K562 (cell line): ENCODE results near the gene TIGD4. TPM values are rescaled to one million over a fixed set of nuclear protein-coding genes. Genes with fewer than 3 reads are reported as not detected.

Experiments used
- BHLHE40 ChIP-seq: IDR thresholded peaks from 2 replicates; pipeline ENCODE4 v1.6.1; 2011; ENCODE audit warnings: low read length, improper control_type of control experiment
- CEBPB ChIP-seq: fragments of 450-650 bp; IDR thresholded peaks from 2 replicates; pipeline ENCODE4 v1.6.1; 2016; ENCODE audit warnings: missing genetic modification characterization, missing compliant biosample characterization
- ESRRB ChIP-seq: fragments of 250-450 bp; sonication (Bioruptor Pico); IDR thresholded peaks from 2 replicates; pipeline ENCODE4 v1.5.0; 2020; ENCODE audit warnings: mild to moderate bottlenecking, moderate library complexity, borderline replicate concordance
- FOXK1 ChIP-seq: sonication (generic); formaldehyde crosslinking; IDR thresholded peaks from 2 replicates; pipeline ENCODE4 v1.8.0; 2022; ENCODE audit warnings: missing genetic modification reagents, mild to moderate bottlenecking, borderline replicate concordance
- GABPB2 ChIP-seq: fragments of 250-450 bp; sonication (Bioruptor Pico); conservative IDR thresholded peaks from 2 replicates; pipeline ENCODE4 v1.5.1; 2021; ENCODE audit warnings: mild to moderate bottlenecking
- HDAC1 ChIP-seq, 2 experiments: fragments of 450-650 bp; IDR thresholded peaks; 2 replicates each; pipeline ENCODE4 v1.6.1; 2016 to 2017; ENCODE audit warnings: inconsistent platforms in 1 of 2, mild to moderate bottlenecking in 1 of 2, moderate library complexity in 1 of 2
- MEF2A ChIP-seq: IDR thresholded peaks from 2 replicates; pipeline ENCODE4 v1.6.1; 2011; ENCODE audit warnings: low read depth, mild to moderate bottlenecking, low read length, moderate library complexity; ENCODE audit not compliant: control insufficient read depth
- NFATC3 ChIP-seq: fragments of 450-650 bp; IDR thresholded peaks from 2 replicates; pipeline ENCODE4 v1.6.1; 2017; ENCODE audit warnings: mild to moderate bottlenecking
- POLR2AphosphoS5 ChIP-seq: IDR thresholded peaks from 2 replicates; pipeline ENCODE4 v1.6.1; 2011; ENCODE audit warnings: mild to moderate bottlenecking, low read depth, low read length, moderate library complexity; ENCODE audit not compliant: control insufficient read depth, insufficient read depth
- polyA plus RNA-seq, 8 experiments: library from polyadenylated mRNA; depleted of rRNA in 4 of 8; stranded (reverse) in 5 of 8; unstranded in 3 of 8; fragments of >200 nt; fragmentation: Nextera tagmentation in 2 of 8; fragmentation: Illumina TruSeq in 1 of 8; extraction: Ambion mirVana in 2 of 8; extraction: Trizol in 1 of 8; gene quantifications; 2 replicates each; pipeline versions ENCODE4 v1.2.1 to v1.2.3, GENCODE V29; 2011 to 2014; ENCODE audit warnings: inconsistent platforms in 1 of 8, missing spikeins in 1 of 8
- total RNA-seq, 7 experiments: library from RNA; depleted of rRNA in 6 of 7; stranded (reverse); fragments of >200 nt in 6 of 7; fragmentation: Illumina TruSeq in 2 of 7; extraction: Trizol in 2 of 7; gene quantifications; 2 replicates each; pipeline versions ENCODE4 v1.2.1 to v1.2.3, GENCODE V29; 2011 to 2021; ENCODE audit warnings: low replicate concordance in 1 of 7
- TF ChIP-seq, protein P1 (sequence below): fragments of 450-650 bp; IDR thresholded peaks from 2 replicates; pipeline ENCODE4 v1.6.1; 2016; ENCODE audit warnings: low read depth

The TIGD4 gene
- total and polyA plus RNA-seq, 9 of the 15 experiments (the other 6 are each of a cell fraction or from before 2014, with no cell fraction given): 0.07 to 0.28 (median 0.18) TPM

DNA sequence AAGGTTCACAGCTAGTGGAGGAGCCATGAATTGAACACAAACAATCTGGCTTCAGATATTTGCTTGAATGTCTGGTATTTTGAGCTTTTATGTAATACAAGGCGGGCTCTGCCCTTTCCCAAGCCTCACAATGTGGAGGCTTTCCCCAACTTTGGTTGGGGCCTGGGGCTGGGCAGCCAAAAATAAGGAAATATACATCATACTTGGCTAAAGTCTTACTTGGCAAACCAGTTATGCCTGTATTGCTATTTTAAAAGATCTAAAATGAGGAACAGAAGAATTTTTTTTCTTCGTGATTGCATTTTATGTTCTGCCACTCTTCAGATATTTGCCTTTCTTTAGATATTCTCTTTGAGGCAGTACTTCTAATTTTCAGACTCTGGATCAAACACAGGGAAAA is 26.3 kb upstream of the TIGD4 start (continued):
- TF ChIP-seq, protein P1, sequence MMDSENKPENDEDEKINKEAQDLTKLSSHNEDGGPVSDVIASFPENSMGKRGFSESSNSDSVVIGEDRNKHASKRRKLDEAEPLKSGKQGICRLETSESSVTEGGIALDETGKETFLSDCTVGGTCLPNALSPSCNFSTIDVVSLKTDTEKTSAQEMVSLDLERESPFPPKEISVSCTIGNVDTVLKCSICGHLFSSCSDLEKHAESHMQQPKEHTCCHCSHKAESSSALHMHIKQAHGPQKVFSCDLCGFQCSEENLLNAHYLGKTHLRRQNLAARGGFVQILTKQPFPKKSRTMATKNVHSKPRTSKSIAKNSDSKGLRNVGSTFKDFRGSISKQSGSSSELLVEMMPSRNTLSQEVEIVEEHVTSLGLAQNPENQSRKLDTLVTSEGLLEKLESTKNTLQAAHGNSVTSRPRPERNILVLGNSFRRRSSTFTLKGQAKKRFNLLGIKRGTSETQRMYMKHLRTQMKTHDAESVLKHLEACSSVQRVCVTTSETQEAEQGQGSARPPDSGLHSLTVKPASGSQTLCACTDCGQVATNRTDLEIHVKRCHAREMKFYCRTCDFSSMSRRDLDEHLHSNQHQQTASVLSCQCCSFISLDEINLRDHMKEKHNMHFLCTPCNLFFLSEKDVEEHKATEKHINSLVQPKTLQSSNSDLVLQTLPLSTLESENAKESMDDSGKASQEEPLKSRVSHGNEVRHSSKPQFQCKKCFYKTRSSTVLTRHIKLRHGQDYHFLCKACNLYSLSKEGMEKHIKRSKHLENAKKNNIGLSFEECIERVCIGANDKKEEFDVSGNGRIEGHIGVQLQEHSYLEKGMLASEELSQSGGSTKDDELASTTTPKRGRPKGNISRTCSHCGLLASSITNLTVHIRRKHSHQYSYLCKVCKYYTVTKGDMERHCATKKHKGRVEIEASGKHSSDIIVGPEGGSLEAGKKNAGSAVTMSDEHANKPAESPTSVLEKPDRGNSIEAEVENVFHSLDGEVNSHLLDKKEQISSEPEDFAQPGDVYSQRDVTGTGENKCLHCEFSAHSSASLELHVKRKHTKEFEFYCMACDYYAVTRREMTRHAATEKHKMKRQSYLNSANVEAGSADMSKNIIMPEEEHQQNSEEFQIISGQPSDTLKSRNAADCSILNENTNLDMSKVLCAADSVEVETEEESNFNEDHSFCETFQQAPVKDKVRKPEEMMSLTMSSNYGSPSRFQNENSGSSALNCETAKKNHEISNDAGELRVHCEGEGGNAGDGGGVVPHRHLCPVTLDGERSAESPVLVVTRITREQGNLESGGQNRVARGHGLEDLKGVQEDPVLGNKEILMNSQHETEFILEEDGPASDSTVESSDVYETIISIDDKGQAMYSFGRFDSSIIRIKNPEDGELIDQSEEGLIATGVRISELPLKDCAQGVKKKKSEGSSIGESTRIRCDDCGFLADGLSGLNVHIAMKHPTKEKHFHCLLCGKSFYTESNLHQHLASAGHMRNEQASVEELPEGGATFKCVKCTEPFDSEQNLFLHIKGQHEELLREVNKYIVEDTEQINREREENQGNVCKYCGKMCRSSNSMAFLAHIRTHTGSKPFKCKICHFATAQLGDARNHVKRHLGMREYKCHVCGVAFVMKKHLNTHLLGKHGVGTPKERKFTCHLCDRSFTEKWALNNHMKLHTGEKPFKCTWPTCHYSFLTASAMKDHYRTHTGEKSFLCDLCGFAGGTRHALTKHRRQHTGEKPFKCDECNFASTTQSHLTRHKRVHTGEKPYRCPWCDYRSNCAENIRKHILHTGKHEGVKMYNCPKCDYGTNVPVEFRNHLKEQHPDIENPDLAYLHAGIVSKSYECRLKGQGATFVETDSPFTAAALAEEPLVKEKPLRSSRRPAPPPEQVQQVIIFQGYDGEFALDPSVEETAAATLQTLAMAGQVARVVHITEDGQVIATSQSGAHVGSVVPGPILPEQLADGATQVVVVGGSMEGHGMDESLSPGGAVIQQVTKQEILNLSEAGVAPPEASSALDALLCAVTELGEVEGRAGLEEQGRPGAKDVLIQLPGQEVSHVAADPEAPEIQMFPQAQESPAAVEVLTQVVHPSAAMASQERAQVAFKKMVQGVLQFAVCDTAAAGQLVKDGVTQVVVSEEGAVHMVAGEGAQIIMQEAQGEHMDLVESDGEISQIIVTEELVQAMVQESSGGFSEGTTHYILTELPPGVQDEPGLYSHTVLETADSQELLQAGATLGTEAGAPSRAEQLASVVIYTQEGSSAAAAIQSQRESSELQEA: no peak
- TF ChIP-seq MEF2A: no peak
- no peak for TF ChIP-seq NFATC3
- no peak for TF ChIP-seq POLR2AphosphoS5
- no peak for TF ChIP-seq HDAC1 (IDR thresholded peaks at IDR 0.05)
- no peak for TF ChIP-seq FOXK1
- TF ChIP-seq CEBPB (tag): no peak
- TF ChIP-seq BHLHE40: no peak
- TF ChIP-seq GABPB2 (CRISPR knock-in tag): no peak
- TF ChIP-seq ESRRB: no peak
